ENCODE measurements around the gene RASGRP4.

GRCh38 chr19:38441657-38442348, 15.8 kb upstream of the RASGRP4 start:
- TF ChIP-seq CTCF (conservative IDR thresholded peaks at IDR 0.05; ENCODE audit: low read length) = peak; percentile 63
- TF ChIP-seq EZH2phosphoT487 (IDR thresholded peaks at IDR 0.05; ENCODE audit: borderline replicate concordance) = no peak
